Activated CD4-positive, alpha-beta T cell treated with anti-CD3 and anti-CD28 coated beads, Interleukin-2, Interleukin-4, amounts not matched to agents 100 ng/mL and 50 ng/mL, durations not matched to agents 16 hours and 8 hours (primary cell): ENCODE results near the gene TMEM121B.

Experiments
- DNase-seq: peaks from one replicate; pipeline ENCODE4 v3.0.0-alpha.2; 2020; ENCODE audit warnings: low spot score

The TMEM121B gene

DNA sequence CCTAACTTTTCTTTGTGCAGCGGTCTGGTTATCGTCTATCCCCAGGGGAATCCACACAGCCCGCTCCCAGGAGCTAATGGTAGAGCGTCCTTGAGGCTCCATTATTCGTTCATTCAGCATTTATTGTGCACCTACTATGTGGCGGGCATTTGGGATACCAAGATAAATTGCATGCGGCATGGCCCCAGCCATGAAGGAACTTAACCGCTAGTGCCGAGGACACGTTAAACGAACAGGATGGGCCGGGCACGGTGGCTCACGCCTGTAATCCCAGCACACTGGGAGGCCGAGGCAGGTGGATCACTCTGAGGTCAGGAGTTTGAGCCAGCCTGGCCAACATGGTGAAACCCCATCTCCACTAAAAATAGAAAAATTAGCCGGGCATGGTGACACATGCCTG lies 11.2 kb downstream of the TMEM121B start:
- DNase-seq: no peak

DNA sequence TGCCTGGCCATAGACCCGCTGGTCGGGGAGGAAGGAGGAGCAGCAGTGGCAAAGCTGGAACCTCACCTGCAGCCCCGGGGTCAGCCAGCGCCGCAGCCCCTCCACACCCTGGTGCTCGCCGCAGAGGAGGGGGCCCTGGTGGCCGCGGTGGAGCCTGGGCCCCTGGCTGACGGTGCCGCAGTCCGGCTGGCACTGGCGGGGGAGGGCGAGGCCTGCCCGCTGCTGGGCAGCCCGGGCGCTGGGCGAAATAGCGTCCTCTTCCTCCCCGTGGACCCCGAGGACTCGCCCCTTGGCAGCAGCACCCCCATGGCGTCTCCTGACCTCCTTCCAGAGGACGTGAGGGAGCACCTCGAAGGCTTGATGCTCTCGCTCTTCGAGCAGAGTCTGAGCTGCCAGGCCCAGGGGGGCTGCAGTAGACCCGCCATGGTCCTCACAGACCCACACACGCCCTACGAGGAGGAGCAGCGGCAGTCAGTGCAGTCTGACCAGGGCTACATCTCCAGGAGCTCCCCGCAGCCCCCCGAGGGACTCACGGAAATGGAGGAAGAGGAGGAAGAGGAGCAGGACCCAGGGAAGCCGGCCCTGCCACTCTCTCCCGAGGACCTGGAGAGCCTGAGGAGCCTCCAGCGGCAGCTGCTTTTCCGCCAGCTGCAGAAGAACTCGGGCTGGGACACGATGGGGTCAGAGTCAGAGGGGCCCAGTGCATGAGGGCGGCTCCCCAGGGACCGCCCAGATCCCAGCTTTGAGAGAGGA lies 11.9 kb downstream of the TMEM121B start:
- no peak for DNase-seq

DNA sequence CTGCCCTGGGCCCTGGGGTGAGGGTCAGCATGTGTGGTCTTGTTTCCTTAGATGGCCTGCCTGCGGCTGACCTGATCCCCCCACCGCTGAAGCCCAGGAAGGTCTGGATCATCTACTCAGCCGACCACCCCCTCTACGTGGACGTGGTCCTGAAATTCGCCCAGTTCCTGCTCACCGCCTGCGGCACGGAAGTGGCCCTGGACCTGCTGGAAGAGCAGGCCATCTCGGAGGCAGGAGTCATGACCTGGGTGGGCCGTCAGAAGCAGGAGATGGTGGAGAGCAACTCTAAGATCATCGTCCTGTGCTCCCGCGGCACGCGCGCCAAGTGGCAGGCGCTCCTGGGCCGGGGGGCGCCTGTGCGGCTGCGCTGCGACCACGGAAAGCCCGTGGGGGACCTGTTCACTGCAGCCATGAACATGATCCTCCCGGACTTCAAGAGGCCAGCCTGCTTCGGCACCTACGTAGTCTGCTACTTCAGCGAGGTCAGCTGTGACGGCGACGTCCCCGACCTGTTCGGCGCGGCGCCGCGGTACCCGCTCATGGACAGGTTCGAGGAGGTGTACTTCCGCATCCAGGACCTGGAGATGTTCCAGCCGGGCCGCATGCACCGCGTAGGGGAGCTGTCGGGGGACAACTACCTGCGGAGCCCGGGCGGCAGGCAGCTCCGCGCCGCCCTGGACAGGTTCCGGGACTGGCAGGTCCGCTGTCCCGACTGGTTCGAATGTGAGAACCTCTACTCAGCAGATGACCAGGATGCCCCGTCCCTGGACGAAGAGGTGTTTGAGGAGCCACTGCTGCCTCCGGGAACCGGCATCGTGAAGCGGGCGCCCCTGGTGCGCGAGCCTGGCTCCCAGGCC lies 12.7 kb downstream of the TMEM121B start:
- no peak for DNase-seq

DNA sequence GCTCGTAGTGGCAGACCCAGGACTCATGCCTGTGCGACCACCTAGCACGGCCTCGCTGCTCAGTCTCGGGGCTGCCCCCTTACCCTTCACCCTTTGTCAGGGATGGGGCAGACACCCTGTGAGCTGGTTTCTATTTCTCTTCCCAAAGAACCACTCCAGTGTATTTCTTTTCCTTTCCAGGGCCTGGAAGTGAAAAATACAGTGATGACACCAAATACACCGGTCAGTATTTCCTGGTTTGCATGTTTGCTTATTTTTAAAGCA lies 13.7 kb downstream of the TMEM121B start:
- no peak for DNase-seq

DNA sequence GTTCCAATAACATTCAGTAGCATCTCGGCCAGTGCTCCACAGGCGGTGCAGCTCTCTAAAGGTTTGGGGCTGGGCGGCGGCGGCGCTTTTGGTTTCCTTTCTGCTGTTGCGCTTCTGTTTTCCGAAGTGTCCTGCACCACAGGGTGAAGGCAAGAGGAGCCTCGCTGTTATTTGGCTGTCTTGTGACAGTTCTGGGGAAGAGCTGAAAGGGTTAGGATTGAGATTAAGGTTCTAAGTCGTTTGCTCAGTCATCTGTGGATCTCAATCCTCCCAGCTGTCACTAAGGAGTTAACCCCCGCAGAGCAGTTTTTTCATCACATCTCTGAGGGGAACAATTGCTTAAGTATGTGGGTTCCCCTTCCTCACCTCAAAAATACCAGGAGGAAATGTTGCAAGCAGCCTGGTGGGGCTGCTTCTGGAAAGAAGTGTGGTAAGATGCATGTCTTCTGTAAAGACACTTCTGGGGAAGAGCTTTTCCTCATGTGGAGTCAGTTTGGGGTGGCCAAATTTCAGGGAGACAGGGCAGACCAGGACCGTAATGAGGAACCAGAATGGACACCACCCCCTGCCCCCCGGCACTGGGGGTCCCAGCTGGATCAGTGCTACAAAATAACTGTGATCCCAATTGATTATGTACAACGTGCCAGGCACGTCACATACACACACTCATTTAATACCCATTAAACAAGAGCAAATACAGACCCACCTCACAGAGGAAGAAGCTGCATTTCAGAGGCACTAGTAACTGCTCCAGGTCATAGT lies 14.2 kb downstream of the TMEM121B start:
- peak; percentile 33 for DNase-seq

DNA sequence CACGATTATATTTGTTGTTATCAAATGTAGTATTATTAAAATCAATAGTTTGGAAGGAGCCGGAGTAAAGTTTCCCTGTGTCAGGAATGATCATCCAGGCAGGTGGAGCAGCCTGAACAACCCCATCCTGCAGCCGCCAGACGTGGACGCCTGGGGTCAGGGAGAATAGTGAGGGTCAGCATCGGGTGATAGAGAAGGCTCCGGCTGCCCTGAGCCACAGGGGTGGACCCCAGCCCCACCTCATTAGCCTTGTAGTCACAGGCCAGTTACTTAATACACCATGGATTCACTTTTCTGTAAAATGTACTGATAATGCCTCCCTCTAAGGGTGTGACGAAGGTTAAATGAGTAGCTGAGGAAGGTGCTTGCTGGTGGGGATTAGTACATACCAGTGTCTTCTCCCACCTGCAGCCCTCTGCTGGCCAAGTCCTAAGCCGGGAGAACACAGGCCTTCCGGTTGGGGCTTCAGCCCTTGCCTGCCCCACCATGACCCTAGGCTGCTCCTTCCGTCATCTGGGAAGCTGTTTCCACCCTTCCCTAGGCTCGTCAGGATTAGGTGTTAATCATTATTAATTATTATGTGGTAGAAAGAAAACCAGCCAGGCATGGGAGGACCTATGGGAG lies 14.9 kb downstream of the TMEM121B start:
- DNase-seq: no peak

DNA sequence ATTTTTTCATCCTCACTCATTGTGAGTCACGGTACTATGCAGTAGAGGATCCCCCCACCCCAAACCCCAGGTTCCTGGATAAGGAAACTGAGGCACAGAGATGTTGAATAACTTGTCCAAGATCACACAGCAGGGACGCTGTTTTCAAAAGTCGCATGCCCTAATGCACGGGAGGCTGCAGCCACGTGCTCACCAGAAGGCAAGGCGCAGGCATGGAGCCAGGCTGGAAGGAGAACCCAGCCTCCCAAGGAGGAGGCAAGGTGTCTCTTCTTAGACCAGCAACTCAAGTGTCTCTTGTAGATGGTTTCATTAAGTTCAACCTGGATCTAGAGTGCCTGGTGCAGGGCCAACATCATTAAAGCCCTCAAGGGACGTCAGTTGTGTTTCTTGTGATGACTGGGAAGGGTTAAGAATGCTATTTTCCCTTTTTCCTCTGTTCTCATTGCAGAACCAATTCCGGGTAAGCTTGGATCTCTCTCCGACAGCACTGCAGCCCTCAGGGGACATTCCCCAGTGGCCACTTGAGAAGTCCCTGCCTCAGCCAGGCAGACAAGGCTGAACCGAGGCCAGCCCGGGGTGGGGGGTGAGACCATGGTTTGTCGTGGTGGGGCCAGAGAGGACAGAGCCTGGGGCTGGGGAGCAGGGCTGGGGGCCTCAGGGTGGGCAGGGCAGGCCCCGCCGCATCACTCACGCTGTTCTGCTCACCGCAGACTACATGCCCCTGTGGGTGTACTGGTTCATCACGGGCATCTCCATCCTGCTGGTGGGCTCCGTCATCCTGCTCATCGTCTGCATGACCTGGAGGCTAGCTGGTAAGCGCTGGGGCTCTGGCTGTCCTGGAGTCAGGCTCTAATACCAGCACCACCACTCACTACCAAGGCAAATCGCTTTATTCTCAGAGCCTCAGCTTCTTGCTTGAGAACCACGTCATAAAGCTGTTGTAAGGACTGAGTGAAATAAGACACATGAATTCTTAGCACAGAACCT lies 15.7 kb downstream of the TMEM121B start:
- DNase-seq: no peak

DNA sequence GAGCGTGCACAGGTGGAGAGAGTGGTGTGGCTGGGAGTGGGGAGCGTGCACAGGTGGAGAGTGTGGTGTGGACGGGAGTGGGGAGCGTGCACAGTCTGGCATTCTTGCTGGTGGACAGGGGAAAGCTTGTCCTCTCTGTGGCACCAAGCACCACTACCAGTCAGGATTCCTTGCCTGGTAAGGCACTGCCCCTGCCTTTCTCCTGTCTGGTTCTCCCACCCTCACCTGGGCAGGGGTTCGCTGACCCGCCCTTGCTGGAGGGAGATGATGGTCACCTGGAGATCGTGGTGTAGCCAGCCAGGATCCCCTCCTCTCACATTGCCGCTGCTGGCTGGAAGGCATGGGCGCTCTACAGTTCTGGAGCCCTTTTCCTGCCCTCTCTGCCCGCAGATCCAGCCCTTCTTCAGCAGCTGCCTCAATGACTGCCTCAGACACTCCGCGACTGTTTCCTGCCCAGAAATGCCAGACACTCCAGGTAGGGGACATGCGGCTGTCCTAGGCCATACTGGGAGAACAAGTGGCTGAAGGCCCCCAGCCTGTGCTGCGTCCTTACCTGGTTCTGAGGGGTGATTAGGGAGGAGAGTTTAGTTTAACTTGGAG lies 16.7 kb downstream of the TMEM121B start:
- DNase-seq: no peak

DNA sequence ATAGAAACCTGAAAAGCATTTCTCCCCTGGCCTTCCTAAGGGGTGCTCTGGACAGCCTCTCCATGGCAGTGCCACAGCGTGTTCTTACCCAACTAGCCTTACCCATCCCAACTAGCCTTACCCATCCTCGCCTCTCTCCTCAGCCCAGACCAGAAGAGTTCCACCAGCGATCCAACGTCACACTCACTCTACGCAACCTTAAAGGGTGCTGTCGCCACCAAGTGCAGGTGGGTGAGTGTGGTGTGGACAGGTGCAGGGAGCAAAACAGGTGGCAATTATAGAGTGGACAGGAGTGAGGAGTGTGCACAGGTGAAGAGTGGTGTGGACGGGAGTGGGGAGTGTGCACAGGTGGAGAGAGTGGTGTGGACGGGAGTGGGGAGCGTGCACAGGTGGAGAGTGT lies 17.8 kb downstream of the TMEM121B start:
- no peak for DNase-seq

DNA sequence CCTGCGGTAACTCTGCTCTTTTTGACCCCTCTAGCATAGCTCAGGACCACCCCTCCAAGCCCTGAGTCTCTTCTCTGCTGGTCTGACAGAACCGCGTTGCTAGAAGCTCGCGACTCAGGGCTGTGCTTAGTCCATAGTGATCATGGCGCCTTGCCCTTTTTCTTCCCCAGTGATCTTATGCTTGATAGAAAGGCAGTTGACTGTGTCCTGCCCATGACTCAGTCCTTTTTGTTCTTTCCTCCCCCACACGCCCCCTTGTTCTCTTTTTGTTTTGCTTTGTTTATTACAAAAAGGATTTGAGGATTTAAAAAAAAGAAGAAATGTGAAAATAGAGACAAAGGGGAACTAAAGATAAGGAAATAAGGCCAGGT lies 18.9 kb downstream of the TMEM121B start:
- DNase-seq: no peak

DNA sequence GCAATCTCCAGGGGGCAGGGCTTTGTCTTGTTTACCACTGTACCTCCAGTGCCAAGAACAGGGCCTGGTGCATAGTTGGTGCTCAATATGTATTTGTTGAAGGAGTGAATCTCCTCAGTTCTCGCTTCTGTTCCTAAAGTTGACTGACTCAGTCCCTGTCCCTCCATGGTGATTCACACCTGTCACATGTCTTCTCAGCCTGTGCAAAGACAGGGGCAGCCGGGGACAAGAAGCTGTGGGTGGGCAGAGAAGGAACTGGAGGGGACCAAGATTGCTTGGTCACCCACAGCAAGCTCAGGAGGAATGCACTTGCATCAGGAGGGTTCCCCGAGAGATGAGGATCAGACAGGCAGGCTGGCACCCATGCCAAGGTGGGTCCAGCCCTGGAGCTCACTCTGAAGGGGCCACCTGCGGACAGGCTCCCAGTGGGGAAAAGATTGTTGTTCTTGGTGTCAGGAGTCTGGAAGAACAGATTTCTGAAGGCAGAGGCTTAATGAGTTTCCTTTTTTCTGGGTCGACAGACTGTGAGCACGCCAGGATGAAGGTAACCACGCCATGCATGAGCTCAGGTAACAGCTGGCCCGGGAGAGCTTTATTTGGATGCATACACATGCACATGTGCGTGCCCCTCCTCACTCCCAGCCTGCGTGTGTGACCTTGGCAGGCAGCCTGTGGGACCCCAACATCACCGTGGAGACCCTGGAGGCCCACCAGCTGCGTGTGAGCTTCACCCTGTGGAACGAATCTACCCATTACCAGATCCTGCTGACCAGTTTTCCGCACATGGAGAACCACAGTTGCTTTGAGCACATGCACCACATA lies 19.5 kb downstream of the TMEM121B start:
- DNase-seq: no peak

DNA sequence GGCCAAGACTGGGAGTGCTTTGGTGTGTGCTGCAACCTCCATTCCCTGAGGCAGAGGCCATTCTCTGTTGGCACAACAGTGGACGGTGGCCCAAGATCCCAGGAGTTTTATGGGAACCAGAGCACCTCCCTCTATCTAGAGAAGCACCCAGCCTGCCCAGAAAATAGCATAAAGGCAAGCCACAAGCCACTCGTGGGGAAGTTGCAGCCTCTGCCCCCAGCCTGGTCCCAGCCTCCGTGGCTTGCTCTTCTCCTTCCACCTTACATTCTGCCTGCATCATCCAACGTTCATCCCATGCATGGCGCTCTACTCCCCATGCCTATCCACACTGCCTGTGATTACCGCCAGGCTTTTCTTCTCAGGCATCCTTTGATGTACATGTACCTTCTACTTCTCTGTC lies 20.5 kb downstream of the TMEM121B start:
- DNase-seq: no peak

DNA sequence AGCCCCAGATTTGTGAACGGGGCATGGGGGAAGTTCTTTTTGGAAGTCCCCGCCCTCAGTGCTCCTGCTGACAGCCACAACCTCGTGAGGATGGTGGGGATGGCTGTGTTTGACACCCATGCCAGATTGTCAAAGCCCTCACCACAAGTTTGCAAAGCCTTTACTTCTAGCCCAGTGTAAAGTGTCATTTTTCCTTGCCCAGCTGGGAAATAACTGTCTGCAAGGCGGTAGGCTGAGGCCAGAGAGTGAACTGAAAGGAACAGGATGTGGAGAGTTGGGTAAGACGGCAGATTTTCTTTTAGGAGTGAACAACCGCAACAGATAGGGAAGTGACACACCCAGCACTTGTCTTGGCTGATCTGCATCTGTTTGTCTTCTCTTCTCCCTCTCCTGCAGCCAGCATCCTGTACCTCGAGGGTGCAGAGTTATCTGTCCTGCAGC lies 22.8 kb downstream of the TMEM121B start:
- peak; percentile 64 for DNase-seq

DNA sequence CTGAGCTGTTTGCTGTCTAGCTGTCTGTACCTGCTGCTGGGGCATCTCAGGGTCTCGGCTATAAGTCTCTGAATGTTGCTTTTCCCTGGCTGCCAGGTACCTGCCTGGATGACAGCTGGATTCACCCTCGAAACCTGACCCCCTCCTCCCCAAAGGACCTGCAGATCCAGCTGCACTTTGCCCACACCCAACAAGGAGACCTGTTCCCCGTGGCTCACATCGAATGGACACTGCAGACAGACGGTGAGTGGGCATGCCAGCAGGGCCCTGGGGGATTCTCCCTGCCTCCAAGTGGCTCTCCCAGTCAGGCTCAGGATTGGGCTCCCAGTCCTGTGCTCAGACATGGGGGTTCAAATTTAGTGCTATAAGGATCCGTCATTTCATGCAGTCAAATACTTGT lies 23.5 kb downstream of the TMEM121B start:
- no peak for DNase-seq

DNA sequence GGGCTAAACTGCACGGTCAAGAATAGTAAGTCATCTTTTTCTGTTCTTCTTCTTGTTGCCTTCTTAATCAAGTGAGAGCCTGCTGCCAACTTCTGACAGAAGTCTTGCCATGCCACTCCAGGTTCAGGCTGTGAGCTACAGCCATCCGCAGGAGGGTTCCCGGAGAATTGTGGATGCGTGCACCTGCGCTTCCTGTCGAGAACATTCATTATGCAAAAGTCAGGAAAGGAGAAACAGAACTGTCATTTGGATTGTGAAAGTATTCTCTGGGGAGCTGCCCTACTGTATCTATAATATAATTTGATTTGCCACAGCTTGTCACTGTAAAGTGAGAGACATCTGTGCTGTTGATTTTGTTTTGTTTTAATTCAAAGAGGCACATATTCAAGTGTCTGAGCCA lies 24.1 kb downstream of the TMEM121B start:
- no peak for DNase-seq

DNA sequence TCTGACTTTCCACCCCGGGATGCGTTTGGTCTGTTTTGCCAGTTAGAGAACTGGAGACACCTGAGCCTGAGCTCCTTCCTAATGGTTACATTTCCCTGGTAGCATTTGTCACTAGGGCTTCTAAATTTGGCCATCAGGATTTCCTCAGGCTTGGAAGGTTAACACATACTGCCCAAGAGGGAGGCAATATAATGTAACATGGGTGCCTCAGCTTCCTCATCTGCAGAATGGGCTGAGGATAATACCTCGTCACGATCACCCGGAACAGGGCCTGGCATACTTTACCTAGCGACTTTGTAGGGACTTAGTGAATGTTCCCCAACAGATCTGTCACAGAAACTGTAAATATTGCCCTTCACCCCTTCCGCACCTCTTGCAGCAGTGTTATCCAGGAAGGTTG lies 25.1 kb downstream of the TMEM121B start:
- no peak for DNase-seq

DNA sequence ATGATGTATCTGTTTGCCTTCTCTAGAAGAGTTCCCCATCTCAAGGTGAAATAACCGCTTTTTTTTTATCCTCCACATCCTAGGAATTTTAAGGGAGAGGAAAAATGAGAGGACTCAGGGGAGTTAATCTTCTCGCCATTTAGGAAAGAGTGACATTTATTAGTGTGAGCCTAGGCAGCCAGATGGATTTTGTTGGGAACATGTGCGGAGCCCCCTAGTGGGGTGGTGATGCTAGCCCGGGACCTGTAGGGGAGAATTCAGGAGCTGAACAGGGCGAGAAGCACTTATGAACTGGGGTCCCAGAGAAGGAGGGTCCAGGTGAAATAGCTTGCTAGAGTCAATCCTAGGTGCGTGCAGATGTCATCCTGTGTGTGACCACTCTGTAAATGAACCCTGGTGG lies 25.6 kb downstream of the TMEM121B start:
- no peak for DNase-seq

DNA sequence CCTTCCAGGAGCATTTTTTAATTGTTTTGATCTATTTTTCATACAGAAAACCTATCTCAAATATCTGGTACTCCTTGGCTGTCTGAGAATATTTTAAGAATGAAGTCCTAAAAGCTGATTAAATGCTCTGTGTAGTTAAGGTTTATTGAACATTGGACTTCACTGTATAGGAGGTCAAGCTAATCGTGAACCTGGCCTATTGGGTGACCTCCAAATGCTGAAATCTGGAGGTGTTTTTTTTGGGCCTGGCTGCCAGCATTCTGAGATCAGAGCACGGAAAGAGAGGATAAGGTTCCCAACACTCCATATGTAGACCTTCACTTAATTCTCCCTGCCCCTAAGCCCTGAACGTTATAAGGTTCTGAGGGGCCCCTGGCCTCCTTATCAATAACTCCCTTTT lies 28.1 kb downstream of the TMEM121B start:
- DNase-seq: no peak

DNA sequence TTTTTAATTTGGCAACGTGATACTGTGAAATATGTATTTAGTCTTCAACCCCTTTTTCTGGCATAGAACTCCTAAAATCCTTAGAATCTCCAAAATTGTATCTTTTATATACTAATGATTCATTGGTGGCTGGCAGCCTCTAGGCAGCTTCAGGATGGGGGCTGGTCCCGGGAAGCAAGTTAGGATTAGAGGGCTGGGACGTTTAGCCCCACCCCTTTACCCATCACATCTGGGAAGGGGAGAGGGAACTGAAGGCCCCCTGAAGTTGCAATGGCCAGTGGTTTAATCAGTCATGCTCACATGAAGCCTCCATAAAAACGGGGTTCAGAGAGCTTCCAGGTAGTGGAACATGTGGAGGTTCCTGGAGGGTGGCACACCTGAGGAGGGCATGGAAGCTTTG lies 29.3 kb downstream of the TMEM121B start:
- DNase-seq: no peak

DNA sequence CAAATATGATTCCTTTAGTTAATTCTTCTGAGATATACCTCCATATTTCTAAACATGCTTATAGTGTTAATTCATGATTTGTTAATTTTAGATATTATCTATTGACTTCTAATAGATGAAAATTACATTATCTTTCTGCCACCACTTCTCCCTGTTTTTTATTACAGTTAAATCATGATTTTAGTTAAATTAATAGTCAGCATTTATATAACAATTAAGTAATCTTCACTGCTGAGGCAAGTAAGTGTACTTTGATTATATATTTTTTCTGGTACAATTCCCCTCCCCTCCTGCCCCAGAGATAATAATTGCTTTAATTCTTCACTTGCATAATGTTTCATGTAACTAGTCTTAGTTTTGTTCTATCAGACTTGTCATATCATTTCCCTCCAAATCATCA lies 30.6 kb downstream of the TMEM121B start:
- no peak for DNase-seq
